Embryonic facial prominence (tissue), 1 donor: ENCODE results near the gene POP7.
A peak's percentile ranks its signal among the peaks of the same experiment; 100 is the strongest.

Experiments used
- DNase-seq: peaks from one replicate; pipeline ENCODE4 v3.0.0-alpha.2; 2016; ENCODE audit errors: extremely low spot score

The POP7 gene

DNA sequence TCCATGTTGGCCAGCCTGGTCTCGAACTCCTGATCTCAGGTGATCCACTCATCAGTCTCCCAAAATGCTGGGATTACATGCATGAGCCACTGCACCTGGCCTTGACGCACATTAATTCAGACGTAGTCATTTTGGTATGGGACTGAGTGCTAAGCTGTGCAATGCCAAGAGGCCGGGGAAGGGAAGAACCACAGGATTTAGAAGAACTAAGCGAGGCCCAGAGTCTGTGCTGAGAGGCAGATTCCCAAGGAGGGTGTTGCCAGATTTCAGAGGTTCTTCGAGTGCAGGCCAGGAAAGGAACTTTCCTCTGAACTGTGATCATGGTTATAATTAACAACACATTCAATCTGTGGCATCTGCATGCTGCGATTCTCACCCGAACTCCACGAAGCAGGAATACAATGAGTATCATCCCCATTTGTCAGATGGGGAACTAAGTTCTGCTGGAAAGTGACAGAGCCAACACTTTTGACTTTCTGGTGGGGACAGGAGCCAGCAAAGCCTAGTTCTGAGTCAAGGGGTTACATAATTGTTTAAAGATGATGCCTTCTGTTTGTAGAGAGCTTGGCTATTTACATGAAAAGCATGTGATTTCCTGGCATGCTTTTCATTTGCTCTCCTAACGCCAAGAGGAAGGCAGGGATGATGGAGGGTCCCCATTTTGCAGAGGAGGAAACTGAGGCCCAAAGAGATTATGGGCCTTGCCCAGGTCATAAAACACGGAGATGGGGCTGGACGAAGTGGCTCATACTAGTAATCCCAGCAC, 21.3 kb downstream of the POP7 start:
- DNase-seq = peak; percentile 46

- DNase-seq = no peak
Observed at GRCh38 chr7:100728196-100728595, 22.3 kb downstream of the POP7 start.

DNA sequence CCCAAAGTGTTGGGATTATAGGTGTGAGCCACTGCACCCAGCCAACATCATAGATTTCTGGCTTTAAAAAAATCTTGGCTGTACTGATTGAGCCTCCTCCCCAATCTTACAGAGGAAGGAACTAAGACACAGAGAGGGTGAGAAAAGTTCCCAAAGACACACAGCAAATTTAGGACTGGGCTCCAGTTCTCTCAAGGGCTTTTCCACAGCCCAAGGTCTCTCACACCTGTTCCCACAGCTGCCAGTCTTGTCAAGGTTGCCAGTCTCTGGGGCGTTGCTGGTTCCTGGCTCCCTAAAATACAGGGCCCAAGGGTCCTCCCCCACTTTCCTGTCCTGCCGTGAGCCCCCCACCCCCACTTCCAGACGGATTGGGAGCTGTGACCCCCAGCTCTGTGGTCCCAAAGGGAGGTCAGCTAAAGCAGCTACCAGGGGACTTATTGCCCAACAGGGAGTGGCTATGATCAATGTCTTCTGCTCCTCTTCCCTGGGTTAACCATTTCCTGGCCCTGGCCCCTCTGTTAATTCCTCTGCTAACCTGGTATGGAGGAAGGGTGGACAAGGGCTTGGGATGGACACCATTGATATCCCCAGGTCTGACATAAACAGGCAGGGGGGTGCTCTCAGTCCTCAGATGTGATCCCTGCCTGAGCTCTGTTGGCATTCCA, 24.3 kb downstream of the POP7 start:
- DNase-seq = no peak

GRCh38 chr7:100731937-100732636, 26.2 kb downstream of the POP7 start:
- DNase-seq = no peak

DNA sequence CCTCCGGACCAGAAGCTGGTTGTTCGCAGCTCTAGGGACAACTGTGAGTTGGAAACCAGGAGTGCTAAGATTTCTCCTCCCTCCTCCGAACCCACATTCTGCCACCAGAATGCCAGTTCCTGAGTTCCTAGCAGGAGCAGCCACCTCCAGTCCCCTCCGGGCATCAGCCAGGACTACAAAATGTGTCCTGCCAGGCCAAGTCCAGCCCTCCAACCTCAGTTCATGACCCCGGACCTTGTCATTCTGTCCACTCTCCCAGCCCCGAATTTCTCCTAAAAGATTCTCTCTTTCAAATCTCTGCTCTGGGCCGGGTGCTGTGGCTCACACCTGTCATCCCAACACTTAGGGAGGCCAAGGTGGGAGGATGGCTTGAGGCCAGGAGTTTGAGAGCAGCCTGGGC, 29.8 kb downstream of the POP7 start:
- no peak for DNase-seq

DNA sequence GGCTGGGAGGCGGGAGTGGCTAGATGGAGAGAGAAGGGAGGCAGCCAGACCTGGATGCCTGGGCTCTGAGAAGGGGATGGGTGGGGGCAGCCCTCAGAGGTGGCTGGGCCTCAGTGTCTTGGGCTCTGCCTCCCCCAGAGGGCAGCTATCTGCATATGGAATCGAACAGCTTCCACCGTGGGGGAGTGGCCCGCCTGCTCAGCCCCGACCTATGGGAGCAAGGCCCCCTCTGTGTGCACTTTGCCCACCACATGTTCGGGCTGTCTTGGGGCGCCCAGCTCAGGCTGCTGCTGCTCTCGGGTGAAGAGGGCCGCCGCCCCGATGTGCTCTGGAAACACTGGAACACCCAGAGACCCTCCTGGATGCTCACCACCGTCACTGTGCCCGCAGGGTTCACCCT, 30.8 kb downstream of the POP7 start:
- DNase-seq = no peak

GRCh38 chr7:100739934-100740333, 34.0 kb downstream of the POP7 start:
- no peak for DNase-seq

DNA sequence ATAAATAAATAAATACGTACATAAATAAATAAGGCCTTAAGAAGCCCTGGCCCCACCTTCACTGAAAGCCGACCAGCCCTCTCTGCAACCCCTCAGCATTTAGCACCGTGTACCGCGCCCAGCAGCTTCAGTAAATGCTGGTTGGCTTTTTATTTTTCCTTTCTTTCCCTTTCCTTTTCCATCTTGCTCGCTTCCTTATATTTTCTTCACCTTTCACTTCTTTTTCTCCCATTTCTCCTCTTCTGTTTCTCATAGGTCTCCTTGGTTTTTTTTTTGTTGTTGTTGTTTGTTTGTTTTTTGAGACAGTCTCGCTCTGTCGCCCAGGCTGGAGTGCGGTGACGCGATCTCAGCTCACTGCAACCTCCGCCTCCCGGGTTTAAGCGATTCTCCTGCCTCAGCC, 38.7 kb downstream of the POP7 start:
- no peak for DNase-seq

DNA sequence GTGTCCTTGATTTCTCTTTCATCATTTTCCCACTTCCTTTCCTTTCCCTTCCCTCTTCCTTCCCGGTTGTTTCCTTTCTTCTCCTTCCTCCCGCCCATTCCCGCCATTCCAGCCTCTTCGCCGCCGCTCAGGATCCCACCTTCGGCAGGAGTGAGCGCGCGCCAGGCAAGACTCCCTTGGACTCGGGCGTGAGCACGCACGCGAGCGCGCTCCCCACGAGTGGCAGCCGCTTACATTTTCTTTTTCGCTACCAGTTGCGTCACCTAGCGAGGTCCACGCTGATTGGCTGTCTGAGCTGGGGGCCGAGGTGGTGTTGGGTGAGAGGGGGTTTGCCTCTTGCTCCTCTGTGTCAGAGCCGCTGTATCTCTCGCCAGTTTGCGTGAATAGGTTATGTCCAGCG, 39.3 kb downstream of the POP7 start:
- DNase-seq = no peak

DNA sequence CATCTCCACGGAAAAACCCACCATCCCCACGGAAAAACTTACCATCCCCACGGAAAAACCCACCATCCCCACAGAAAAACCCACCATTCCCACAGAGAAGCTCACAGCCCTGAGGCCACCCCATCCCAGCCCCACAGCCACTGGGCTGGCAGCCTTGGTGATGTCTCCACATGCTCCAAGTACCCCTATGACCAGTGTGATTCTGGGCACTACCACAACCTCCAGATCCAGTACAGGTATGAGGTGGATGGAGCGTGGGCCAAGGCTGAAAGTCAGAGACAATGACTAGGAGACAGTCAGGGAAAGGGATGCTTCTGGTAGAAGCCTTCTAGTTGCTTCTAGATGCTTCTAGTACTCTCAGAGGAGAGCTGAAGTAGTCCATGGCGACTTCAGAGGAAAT, 47.1 kb downstream of the POP7 start:
- no peak for DNase-seq

- no peak for DNase-seq
Observed at GRCh38 chr7:100753750-100754149, 47.8 kb downstream of the POP7 start.
